Prostate gland (tissue), 2 donors: ENCODE results near the gene COPG1.

Experiments used
- CTCF ChIP-seq, 4 experiments: fragments of 200-600 bp in 2 of 4; fragments of 450-650 bp in 2 of 4; sonication (generic) in 2 of 4; IDR thresholded peaks; 1 replicate in 3 of 4; 2 replicates in 1 of 4; pipeline ENCODE4 v1.5.1; 2016 to 2019; ENCODE audit warnings: antibody characterized with exemption in 4 of 4, mild to moderate bottlenecking in 2 of 4, moderate library complexity in 2 of 4
- POLR2A ChIP-seq: fragments of 450-650 bp; IDR thresholded peaks from one replicate; pipeline ENCODE4 v1.6.1; 2016; ENCODE audit warnings: antibody characterized with exemption, mild to moderate bottlenecking
- POLR2AphosphoS5 ChIP-seq: sonication (generic); formaldehyde crosslinking; IDR thresholded peaks from one replicate; pipeline ENCODE4 v1.6.1; 2017; ENCODE audit warnings: antibody characterized with exemption

GRCh38 chr3:129312021-129312639 is 62.7 kb downstream of the COPG1 start:
- no peak for TF ChIP-seq CTCF (IDR thresholded peaks at IDR 0.05)
- TF ChIP-seq POLR2A, result no peak
- TF ChIP-seq POLR2AphosphoS5, result no peak
